ENCODE results near the gene DNASE1L1. TPM values are rescaled to one million over a fixed set of nuclear protein-coding genes. Genes with fewer than 3 reads are reported as not detected.

Gene DNASE1L1
- total and polyA plus RNA-seq, 2 of the 13 experiments (the other 11 are each of a cell fraction or from before 2014, with no cell fraction given): 4.7 to 12.3 TPM

- TF ChIP-seq HNF1B (CRISPR knock-in tag; IDR thresholded peaks at IDR 0.05) (peak; percentile 37; the same call in 1 of the 2 replicates), ZFP36L1 (CRISPR knock-in tag; IDR thresholded peaks at IDR 0.05) (no peak; the same call in 1 of the 2 replicates), FOXK2 (IDR thresholded peaks at IDR 0.05) (no peak), PAXIP1 (CRISPR knock-in tag; conservative IDR thresholded peaks at IDR 0.05) (peak; percentile 65), TEF (CRISPR knock-in tag; IDR thresholded peaks at IDR 0.05) (no peak), ZNF572 (CRISPR knock-in tag; IDR thresholded peaks at IDR 0.05) (no peak), MIER3 (CRISPR knock-in tag; IDR thresholded peaks at IDR 0.05; ENCODE audit: borderline replicate concordance) (no peak; the same call in 1 of the 2 replicates), SSRP1 (CRISPR knock-in tag; IDR thresholded peaks at IDR 0.05) (peak; percentile 97), EP300 (IDR thresholded peaks at IDR 0.05; ENCODE audit: low read depth in 2 of 2, low read length in 2 of 2) (0 out of 4 replicates have a peak, but pooled peaks of 1 of the 2 experiments have one; percentile 37), EP300 (CRISPR knock-in tag; IDR thresholded peaks at IDR 0.05; ENCODE audit: borderline replicate concordance) (no peak), ERF (CRISPR knock-in tag; IDR thresholded peaks at IDR 0.05) (peak; percentile 37; the same call in 1 of the 2 replicates), POLR2G (IDR thresholded peaks at IDR 0.05; ENCODE audit: low read depth, low read length) (peak; percentile 91), GPN1 (CRISPR knock-in tag; IDR thresholded peaks at IDR 0.05; ENCODE audit: borderline replicate concordance) (no peak), ZNF674 (CRISPR knock-in tag; IDR thresholded peaks at IDR 0.05; ENCODE audit: low read depth) (no peak)
- TF ChIP-seq, protein P1, sequence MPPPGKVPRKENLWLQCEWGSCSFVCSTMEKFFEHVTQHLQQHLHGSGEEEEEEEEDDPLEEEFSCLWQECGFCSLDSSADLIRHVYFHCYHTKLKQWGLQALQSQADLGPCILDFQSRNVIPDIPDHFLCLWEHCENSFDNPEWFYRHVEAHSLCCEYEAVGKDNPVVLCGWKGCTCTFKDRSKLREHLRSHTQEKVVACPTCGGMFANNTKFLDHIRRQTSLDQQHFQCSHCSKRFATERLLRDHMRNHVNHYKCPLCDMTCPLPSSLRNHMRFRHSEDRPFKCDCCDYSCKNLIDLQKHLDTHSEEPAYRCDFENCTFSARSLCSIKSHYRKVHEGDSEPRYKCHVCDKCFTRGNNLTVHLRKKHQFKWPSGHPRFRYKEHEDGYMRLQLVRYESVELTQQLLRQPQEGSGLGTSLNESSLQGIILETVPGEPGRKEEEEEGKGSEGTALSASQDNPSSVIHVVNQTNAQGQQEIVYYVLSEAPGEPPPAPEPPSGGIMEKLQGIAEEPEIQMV (CRISPR knock-in tag; IDR thresholded peaks at IDR 0.05; ENCODE audit: low read depth): no peak
- TF ChIP-seq, protein P2, sequence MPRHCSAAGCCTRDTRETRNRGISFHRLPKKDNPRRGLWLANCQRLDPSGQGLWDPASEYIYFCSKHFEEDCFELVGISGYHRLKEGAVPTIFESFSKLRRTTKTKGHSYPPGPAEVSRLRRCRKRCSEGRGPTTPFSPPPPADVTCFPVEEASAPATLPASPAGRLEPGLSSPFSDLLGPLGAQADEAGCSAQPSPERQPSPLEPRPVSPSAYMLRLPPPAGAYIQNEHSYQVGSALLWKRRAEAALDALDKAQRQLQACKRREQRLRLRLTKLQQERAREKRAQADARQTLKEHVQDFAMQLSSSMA (CRISPR knock-in tag; IDR thresholded peaks at IDR 0.05): no peak
These were observed 7.8 kb downstream of the DNASE1L1 start (continued) for GRCh38 chrX:154401045-154401799.

Data from HepG2 (cell line).